LNCaP clone FGC (cell line): Measurements from ENCODE around the gene AGPAT3.

Experiments
- DNase-seq: peaks from one replicate; pipeline ENCODE4 v3.0.0-alpha.2; 2011; ENCODE audit warnings: low read depth
- H3K4me3 ChIP-seq: 2 replicates; pipeline ENCODE4 v1.5.1; 2011; ENCODE audit warnings: mild to moderate bottlenecking, low read depth, low read length, control low read depth
- TF ChIP-seq, protein P1 (sequence below): IDR thresholded peaks from 2 replicates; pipeline ENCODE4 v1.5.1; 2012; ENCODE audit warnings: mild to moderate bottlenecking; ENCODE audit not compliant: control insufficient read depth, insufficient read depth; ENCODE audit errors: extremely low read depth

The AGPAT3 gene

DNA sequence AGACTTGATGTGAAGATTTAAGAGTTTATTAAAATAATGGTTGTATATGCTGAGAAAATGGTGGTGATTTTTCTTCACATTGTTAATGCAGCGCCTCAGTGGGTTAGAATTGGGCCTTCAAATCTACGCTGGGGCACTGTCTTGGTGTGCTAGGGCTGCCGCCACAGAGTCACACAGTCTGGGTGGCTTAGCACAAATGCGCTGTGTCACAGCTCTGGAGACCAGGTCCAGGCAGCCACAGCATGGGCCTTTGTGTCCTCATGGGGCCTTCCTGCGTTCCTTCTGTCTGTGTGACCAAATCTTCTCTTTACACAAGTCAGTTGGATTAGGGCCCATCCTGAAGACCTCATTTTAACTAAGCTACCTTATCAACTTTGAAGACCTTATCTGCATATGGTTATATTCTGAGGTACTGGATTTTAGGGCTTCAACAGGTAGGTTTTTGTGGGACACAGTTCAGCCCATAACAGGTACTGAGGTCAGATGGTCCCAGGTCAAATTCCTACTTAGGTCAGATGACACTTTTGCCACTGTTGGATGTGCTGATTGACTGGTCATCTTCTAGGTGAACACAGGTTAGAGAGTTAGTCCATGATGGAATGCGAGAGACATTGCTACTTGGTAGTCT lies 164.6 kb downstream of the AGPAT3 start:
- DNase-seq = no peak

GRCh38 chr21:44035244-44035643 lies 170.2 kb downstream of the AGPAT3 start:
- TF ChIP-seq, protein P1, sequence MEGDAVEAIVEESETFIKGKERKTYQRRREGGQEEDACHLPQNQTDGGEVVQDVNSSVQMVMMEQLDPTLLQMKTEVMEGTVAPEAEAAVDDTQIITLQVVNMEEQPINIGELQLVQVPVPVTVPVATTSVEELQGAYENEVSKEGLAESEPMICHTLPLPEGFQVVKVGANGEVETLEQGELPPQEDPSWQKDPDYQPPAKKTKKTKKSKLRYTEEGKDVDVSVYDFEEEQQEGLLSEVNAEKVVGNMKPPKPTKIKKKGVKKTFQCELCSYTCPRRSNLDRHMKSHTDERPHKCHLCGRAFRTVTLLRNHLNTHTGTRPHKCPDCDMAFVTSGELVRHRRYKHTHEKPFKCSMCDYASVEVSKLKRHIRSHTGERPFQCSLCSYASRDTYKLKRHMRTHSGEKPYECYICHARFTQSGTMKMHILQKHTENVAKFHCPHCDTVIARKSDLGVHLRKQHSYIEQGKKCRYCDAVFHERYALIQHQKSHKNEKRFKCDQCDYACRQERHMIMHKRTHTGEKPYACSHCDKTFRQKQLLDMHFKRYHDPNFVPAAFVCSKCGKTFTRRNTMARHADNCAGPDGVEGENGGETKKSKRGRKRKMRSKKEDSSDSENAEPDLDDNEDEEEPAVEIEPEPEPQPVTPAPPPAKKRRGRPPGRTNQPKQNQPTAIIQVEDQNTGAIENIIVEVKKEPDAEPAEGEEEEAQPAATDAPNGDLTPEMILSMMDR = no peak
- H3K4me3 ChIP-seq = no peak overlapping the region
- DNase-seq = no peak

More for the DNA sequence above, 164.6 kb downstream of the AGPAT3 start:
- TF ChIP-seq, protein P1 = no peak
- no peak overlapping the region for H3K4me3 ChIP-seq
